GM21737 (cell line): Measurements from ENCODE around the gene CLDN4.

Experiments
- ATAC-seq: cut with Tn5 transposase; IDR thresholded peaks from one replicate; pipeline ENCODE4 v1.9.1; 2021; ENCODE audit warnings: mild to moderate bottlenecking, moderate library complexity; ENCODE audit not compliant: unreplicated experiment

CLDN4 gene

GRCh38 chr7:73871163-73872011 is 40.6 kb downstream of the CLDN4 start:
- ATAC-seq, result no peak

GRCh38 chr7:73872056-73872908 is 41.5 kb downstream of the CLDN4 start:
- no peak for ATAC-seq

- no peak for ATAC-seq
Measured at GRCh38 chr7:73876361-73876760, 45.6 kb downstream of the CLDN4 start.

- no peak for ATAC-seq
Measured at GRCh38 chr7:73876973-73877372, 46.2 kb downstream of the CLDN4 start.

GRCh38 chr7:73879977-73880681 is 49.3 kb downstream of the CLDN4 start:
- ATAC-seq, result no peak

- no peak for ATAC-seq
Measured at GRCh38 chr7:73880755-73881328, 50.0 kb downstream of the CLDN4 start.

- no peak for ATAC-seq
Measured at GRCh38 chr7:73881352-73882046, 50.7 kb downstream of the CLDN4 start.

- no peak for ATAC-seq
Measured at GRCh38 chr7:73882047-73882402, 51.2 kb downstream of the CLDN4 start.
